Hindlimb muscle (tissue), 1 donor: ENCODE measurements around the gene ACTR2. TPM values are rescaled to one million over a fixed set of nuclear protein-coding genes. Genes with fewer than 3 reads are reported as not detected.
"Not testable (repeated sequence)": the region's sequence is repeated elsewhere in the genome, so short reads cannot be mapped to it uniquely, and the experiment has no call there.

Experiments used
- DNase-seq: peaks from one replicate; pipeline ENCODE4 v3.0.0-alpha.2; 2013
- polyA plus RNA-seq: library from polyadenylated mRNA; unstranded; fragments of 120-200 nt; gene quantifications from one replicate; pipeline ENCODE4 v1.2.1, GENCODE V29; 2013; ENCODE audit not compliant: insufficient read length

ACTR2 gene
- polyA plus RNA-seq, 1 donor, result 110 TPM

DNA sequence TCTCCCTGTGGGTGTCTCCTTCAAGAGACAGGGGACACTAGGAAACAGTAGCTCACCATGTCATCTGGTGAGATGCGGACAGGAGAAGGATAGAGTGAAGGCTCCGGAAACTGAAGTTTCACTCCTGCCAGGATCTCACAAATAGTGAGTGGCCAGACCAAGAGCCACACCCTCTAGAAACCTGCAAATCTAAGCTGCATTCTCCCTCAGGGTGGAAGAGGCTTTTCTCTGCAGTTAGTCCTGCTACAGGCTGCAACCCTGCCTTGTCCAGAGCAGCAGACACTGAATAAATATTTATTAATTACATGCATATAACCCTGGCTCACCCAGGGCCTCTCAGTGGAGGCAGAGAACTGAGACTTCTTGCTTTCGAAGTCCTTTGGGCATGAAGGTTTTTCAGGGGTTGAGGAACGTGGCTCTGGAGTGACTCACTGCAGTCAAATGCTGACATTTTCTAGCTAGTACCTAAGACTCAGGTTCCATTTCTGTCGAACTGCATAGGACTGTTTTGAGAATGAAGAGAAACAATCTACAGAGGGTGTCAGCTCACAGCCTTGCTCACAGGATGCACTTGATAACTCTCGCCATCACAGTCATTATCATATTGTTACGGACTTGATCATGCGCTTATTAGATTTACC lies 87.3 kb downstream of the ACTR2 start:
- no peak for DNase-seq

DNA sequence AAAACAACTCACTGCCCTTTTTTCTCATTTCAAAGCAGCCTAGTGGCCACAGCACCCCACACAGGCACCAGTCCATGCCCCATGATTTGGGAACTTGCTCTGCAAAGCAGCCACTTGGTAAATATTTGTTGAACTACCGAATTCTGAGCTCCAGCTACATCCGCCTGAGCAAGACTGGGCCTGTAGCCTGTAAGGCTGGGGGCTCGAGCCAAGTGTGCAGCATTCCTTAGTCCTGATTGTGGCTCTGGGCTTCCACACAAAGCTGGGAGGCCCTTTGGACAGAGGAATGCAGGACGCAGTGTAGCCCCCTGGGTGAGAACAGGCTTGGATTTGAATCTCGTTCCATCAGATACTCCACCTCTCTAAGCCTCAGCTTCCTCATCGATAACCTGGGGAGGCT lies 88.4 kb downstream of the ACTR2 start:
- DNase-seq, result peak; percentile 72

DNA sequence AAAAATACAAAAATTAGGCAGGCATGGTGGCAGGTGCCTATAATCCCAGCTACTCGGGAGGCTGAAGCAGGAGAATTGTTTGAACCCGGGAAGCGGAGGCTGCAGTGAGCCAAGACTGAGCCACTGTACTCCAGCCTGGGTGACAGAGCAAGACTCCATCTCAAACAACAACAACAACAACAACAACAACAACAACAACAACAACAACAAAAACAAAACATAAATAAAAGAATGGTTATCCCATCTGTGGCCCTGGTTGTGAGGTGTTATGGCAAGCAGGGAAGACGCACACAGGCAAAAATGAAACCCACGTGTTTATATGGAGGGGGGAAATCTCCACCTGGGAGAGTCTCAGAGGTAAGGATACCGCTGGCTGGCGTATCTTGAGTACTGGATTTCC lies 89.7 kb downstream of the ACTR2 start:
- not testable (repeated sequence) for DNase-seq

- no peak for DNase-seq
Observed at GRCh38 chr2:65317841-65318240, 90.2 kb downstream of the ACTR2 start.

GRCh38 chr2:65319072-65319673 lies 91.5 kb downstream of the ACTR2 start:
- no peak for DNase-seq

DNA sequence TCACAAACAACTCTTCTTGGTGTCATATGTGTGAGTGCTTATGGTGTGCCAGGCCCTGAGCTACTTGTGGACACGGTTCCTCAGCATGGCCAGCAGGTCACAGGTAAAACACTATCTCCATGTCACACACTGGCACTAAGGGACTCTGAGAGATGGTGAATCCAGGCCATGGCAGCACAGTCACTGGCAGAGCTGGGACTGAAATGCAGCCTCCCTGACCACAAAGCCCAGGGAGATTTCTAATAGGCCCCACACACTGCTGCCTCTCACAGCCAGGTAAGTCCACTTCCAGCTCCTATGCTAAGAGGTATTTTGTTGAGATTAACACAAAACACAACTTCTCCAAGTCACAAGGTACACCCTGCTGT lies 92.0 kb downstream of the ACTR2 start:
- no peak for DNase-seq

DNA sequence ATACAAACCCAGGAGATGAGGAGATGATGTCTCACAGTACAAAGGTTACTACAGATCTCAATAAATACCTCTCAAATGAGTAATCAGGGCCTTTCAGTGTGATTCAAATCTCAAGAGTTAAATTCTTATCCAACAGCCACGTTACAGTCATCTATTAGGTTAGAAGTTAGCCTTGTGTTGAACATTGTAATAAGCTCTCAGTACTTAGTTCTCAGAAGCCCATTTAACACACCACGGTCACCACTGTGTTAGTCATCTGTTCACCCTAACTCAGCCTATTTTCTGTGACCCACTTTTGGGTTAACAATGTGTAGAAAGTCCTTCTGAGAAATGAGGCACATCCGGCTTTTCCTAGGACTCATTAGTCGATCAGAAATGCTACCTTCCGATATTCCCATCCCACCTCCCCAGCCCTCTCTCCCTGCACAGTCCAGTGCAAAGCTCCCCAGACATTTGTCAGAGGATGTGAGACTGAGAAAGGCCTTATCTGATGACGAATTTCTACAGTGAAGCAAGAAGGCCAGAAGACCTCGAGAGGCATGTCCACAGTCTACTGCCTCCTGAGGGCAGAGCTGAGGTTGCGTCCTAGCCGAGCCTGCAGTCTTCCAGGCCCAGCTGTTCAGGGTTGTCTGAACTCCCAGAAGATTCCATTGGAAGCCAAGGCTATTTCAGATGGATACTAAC lies 92.6 kb downstream of the ACTR2 start:
- no peak for DNase-seq

Other genes starting within 250 kb of the ACTR2 start
- gene SLC1A4, start 238.4 kb upstream of the ACTR2 start, polyA plus RNA-seq, result 10.4 TPM
- 32.4 TPM for gene CEP68, start 171.4 kb upstream of the ACTR2 start, polyA plus RNA-seq
- gene RAB1A, start 97.7 kb upstream of the ACTR2 start, polyA plus RNA-seq, result 111 TPM
- gene SPRED2, start 204.8 kb downstream of the ACTR2 start, polyA plus RNA-seq, result 28.3 TPM